SK-N-MC (cell line): ENCODE results near the gene PLXNB2.

ENCODE experiments used
- EZH2 ChIP-seq: fragments of 200-600 bp; sonication (generic); IDR thresholded peaks from one replicate; pipeline ENCODE4 v1.6.1; 2017; ENCODE audit warnings: antibody characterized with exemption
- POLR2AphosphoS5 ChIP-seq: IDR thresholded peaks from 2 replicates; pipeline ENCODE4 v1.6.1; 2012; ENCODE audit warnings: mild to moderate bottlenecking, low read depth, low read length, borderline replicate concordance

DNA sequence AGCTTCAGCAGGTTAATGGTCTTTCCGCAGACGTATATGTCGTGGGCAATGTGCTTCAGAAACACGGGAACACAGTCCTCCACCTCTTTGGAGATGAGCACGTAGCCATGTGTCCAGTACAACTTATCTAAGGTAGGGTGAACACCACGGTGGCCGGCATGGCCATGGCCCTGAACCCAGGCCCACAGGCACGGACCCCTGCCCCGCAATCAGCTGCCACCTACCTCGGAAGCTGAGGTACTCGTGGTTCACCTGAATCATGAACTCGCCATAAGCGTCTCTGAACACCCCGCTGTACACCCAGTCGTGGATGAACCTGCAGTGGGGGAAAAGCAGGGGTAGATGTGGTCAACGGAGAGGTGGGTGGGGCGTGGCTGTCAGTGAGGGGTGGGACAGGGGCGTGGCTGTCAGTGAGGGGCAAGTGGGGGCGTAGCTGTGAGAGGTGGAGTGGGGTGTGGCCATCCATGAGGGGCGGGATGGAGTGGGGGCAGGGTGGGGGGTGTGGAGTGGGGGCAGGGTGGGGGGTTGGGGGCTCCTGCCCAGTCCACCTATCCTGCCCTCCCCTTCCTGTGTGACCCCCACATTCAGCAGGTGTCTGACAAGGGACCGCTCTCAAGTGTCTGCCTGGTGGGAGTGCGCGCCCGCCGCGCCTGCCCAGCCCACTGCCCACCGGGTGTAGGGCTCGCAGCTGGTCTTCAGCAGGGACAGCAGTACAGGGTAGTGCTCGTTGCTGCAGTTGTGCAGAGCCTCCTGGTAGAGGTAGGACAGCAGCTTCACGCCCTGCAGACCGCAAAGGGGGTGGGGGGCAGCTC, 81.2 kb downstream of the PLXNB2 start:
- TF ChIP-seq EZH2 = no peak
- no peak for TF ChIP-seq POLR2AphosphoS5
